ENCODE data around the gene CATSPERE. TPM values are rescaled to one million over a fixed set of nuclear protein-coding genes. Genes with fewer than 3 reads are reported as not detected.

Gene CATSPERE
- total RNA-seq, 1 experiment from 2014 or later: 1.2 TPM

DNA sequence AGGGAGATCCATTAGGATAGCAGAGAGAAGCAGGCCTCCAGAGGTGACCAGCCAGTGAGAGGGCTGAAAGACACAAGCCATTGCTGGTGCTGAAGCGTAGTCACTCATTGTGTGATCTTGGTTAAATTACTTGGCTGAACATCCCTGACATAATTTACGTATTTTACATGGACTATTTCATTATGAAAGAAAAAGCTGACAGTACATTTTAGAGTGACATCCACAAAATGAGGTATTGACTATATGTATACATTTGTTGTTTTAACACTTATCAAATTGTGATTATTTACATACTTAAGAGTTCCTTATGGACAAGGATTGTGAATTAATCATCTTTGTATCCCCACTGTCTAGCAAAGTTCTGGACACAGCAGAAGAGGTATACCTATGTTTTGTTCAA lies 206.7 kb downstream of the CATSPERE start:
- peaks cover 3% of the 10 kb centered on the region; the same call in 1 of the 2 replicates for H4K20me1 ChIP-seq (ENCODE audit: insufficient read depth)
- H2AFZ ChIP-seq: no peak overlapping the region
- no peaks in the 10 kb centered on the region for H3K9me2 ChIP-seq (ENCODE audit: insufficient read depth)
- H3K9me3 ChIP-seq (ENCODE audit: insufficient read depth, low read depth): no peaks in the 10 kb centered on the region
- no peak overlapping the region for H3K27ac ChIP-seq
- no peak overlapping the region for H3K4me2 ChIP-seq
- intact Hi-C loops (cut with micrococcal nuclease; ENCODE audit: unreplicated experiment): no loop called here
- BruUV-seq (replicated peaks): no TSS peak
- no peaks in the 10 kb centered on the region for H3F3A ChIP-seq (ENCODE audit: insufficient read depth, low read depth)
- ChIA-PET POLR2A (ENCODE audit: unreplicated experiment) (no interaction called here), CTCF (no interaction called here)
- 0 out of 2 replicates have a peak, but pooled peaks cover 4% of the 10 kb centered on the region for H3K36me3 ChIP-seq (ENCODE audit: low read depth)
- no peak for TF ChIP-seq EZH2 (IDR thresholded peaks at IDR 0.05; ENCODE audit: low read depth)
- no peak for DNase-seq
- no peak overlapping the region for H3K4me3 ChIP-seq
- no peaks in the 10 kb centered on the region for H3K27me3 ChIP-seq (ENCODE audit: insufficient read depth, low read depth)
- H3K4me1 ChIP-seq (replicated peaks; ENCODE audit: insufficient read depth): no peaks in the 10 kb centered on the region
- peaks cover 39% of the 10 kb centered on the region for H3K79me2 ChIP-seq (ENCODE audit: low read depth)

DNA sequence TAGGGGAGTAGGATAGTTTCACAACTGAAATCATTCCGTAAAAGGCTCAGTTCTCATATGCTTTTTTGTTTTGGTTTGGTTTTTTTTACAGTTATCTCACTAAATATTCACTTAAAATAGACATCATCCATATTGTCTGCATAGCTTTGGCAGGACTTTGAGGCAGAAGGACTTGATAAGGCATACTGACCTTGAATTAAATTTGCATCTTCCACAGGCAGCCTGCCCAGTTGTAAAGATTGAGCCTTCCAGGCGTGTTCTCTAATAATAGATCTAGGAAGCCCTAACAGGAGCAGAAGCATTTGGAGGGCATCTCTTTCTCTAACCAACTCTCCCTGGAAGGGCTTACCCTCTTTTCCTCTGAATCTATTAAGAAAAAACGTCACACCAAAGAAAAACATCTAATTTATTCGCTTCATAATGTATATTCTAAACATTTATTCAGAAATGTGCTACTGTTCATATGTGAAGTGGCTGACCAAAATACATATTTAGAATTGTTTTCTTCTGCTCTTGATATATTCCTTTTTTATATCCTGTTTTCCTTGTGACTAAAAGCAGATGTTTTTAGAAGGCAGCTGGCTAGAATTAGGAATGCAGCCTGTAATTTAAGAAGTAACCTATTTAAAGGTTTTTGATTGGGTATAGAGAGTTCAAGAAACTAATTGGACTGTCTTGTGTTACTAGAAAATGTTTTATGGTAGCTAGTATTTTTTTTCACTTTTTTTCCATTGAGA lies 212.0 kb downstream of the CATSPERE start:
- DNase-seq: no peak
- intact Hi-C loops (cut with micrococcal nuclease; ENCODE audit: unreplicated experiment): no loop called here
- Histone ChIP-seq H3K27ac (no peak overlapping the region), H3K27me3 (ENCODE audit: insufficient read depth, low read depth) (no peaks in the 10 kb centered on the region), H3K36me3 (ENCODE audit: low read depth) (no peaks in the 10 kb centered on the region), H3K79me2 (ENCODE audit: low read depth) (peaks cover 33% of the 10 kb centered on the region), H3F3A (ENCODE audit: insufficient read depth, low read depth) (no peaks in the 10 kb centered on the region), H3K4me3 (no peak overlapping the region), H3K4me2 (no peak overlapping the region), H3K9me2 (ENCODE audit: insufficient read depth) (no peaks in the 10 kb centered on the region), H4K20me1 (ENCODE audit: insufficient read depth) (peaks cover 4% of the 10 kb centered on the region), H3K4me1 (replicated peaks; ENCODE audit: insufficient read depth) (no peaks in the 10 kb centered on the region), H2AFZ (no peak overlapping the region), H3K9me3 (ENCODE audit: insufficient read depth, low read depth) (no peaks in the 10 kb centered on the region)
- CTCF ChIA-PET: no interaction called here
- POLR2A ChIA-PET (ENCODE audit: unreplicated experiment): interaction anchor here (0.7 kb wide), 1 partner anchor 128 kb away, joined by 6 read pairs; no protein-coding TSS in a partner anchor
- no peak for TF ChIP-seq EZH2 (IDR thresholded peaks at IDR 0.05; ENCODE audit: low read depth)
- TF ChIP-seq, protein P1, sequence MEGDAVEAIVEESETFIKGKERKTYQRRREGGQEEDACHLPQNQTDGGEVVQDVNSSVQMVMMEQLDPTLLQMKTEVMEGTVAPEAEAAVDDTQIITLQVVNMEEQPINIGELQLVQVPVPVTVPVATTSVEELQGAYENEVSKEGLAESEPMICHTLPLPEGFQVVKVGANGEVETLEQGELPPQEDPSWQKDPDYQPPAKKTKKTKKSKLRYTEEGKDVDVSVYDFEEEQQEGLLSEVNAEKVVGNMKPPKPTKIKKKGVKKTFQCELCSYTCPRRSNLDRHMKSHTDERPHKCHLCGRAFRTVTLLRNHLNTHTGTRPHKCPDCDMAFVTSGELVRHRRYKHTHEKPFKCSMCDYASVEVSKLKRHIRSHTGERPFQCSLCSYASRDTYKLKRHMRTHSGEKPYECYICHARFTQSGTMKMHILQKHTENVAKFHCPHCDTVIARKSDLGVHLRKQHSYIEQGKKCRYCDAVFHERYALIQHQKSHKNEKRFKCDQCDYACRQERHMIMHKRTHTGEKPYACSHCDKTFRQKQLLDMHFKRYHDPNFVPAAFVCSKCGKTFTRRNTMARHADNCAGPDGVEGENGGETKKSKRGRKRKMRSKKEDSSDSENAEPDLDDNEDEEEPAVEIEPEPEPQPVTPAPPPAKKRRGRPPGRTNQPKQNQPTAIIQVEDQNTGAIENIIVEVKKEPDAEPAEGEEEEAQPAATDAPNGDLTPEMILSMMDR (conservative IDR thresholded peaks at IDR 0.05): no peak
- no TSS peak for BruUV-seq (replicated peaks)

DNA sequence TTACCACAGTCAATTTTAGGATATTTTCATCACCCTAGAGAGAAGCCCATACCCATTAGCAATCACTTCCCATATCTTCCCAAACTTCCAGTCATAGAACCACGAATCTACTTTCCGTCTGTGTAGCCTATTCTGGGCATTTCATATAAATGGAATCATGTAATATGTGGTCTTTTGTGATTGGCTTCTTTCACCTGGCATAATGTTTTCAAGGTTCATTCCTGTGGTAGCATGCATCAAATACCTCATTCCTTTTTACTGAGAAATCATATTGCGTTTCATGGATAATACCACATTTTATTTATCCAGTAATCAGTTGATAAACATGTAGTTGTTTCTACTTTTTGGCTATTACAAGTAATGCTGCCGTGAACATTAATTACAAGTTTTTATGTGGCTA lies 213.4 kb downstream of the CATSPERE start:
- no TSS peak for BruUV-seq (replicated peaks)
- DNase-seq: no peak
- no peaks in the 10 kb centered on the region for H3K9me3 ChIP-seq (ENCODE audit: insufficient read depth, low read depth)
- peaks cover 4% of the 10 kb centered on the region for H4K20me1 ChIP-seq (ENCODE audit: insufficient read depth)
- ChIA-PET CTCF (no interaction called here), POLR2A (ENCODE audit: unreplicated experiment) (no interaction called here)
- H3K79me2 ChIP-seq (ENCODE audit: low read depth): peaks cover 24% of the 10 kb centered on the region
- intact Hi-C loops (cut with micrococcal nuclease; ENCODE audit: unreplicated experiment): no loop called here
- no peak overlapping the region for H3K4me3 ChIP-seq
- H3F3A ChIP-seq (ENCODE audit: insufficient read depth, low read depth): no peaks in the 10 kb centered on the region
- H3K36me3 ChIP-seq (ENCODE audit: low read depth): no peaks in the 10 kb centered on the region
- no peak overlapping the region for H3K4me2 ChIP-seq
- TF ChIP-seq, protein P1 (conservative IDR thresholded peaks at IDR 0.05): no peak
- TF ChIP-seq EZH2 (IDR thresholded peaks at IDR 0.05; ENCODE audit: low read depth): no peak
- no peaks in the 10 kb centered on the region for H3K4me1 ChIP-seq (replicated peaks; ENCODE audit: insufficient read depth)
- H3K27ac ChIP-seq: no peak overlapping the region
- H2AFZ ChIP-seq: no peak overlapping the region
- no peaks in the 10 kb centered on the region for H3K27me3 ChIP-seq (ENCODE audit: insufficient read depth, low read depth)
- no peaks in the 10 kb centered on the region for H3K9me2 ChIP-seq (ENCODE audit: insufficient read depth)

DNA sequence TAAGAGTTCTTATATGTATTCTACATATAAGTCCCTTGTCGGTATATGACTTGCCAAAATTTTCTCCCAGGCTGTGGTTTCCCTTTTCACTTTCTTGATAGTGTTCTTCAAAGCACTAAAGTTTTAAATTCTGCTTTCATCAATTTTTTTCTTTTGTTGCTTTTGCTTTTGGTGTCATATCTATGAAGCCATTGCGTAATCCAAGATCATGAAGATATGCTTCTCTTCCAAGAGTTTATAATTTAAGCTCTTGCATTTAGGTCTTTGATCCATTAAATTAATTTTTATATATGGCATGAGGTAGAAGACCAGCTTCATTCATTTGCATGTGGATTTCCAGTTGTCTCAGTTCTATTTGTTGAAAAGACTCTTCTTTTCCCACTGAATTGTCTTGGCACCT lies 214.1 kb downstream of the CATSPERE start:
- ChIA-PET CTCF (no interaction called here), POLR2A (ENCODE audit: unreplicated experiment) (no interaction called here)
- no peak overlapping the region for H2AFZ ChIP-seq
- intact Hi-C loops (cut with micrococcal nuclease; ENCODE audit: unreplicated experiment): no loop called here
- H3K9me2 ChIP-seq (ENCODE audit: insufficient read depth): no peaks in the 10 kb centered on the region
- no peak overlapping the region for H3K4me3 ChIP-seq
- H3K4me2 ChIP-seq: no peak overlapping the region
- no peaks in the 10 kb centered on the region for H3F3A ChIP-seq (ENCODE audit: insufficient read depth, low read depth)
- H3K36me3 ChIP-seq (ENCODE audit: low read depth): no peaks in the 10 kb centered on the region
- H3K27ac ChIP-seq: no peak overlapping the region
- no peaks in the 10 kb centered on the region for H3K27me3 ChIP-seq (ENCODE audit: insufficient read depth, low read depth)
- no peaks in the 10 kb centered on the region for H3K9me3 ChIP-seq (ENCODE audit: insufficient read depth, low read depth)
- BruUV-seq (replicated peaks): no TSS peak
- TF ChIP-seq, protein P1 (conservative IDR thresholded peaks at IDR 0.05): no peak
- TF ChIP-seq EZH2 (IDR thresholded peaks at IDR 0.05; ENCODE audit: low read depth): no peak
- H3K4me1 ChIP-seq (replicated peaks; ENCODE audit: insufficient read depth): no peaks in the 10 kb centered on the region
- H3K79me2 ChIP-seq (ENCODE audit: low read depth): peaks cover 24% of the 10 kb centered on the region
- DNase-seq: no peak
- H4K20me1 ChIP-seq (ENCODE audit: insufficient read depth): peaks cover 4% of the 10 kb centered on the region
